ENCODE data around the gene CDH12. TPM values are rescaled to one million over a fixed set of nuclear protein-coding genes. Genes with fewer than 3 reads are reported as not detected.
"Not testable (repeated sequence)": the region's sequence is repeated elsewhere in the genome, so short reads cannot be mapped to it uniquely, and the experiment has no call there.

The CDH12 gene
- total RNA-seq, 1 donor from 2014 or later = 0.26 TPM

GRCh38 chr5:22779499-22779898 lies 73.6 kb downstream of the CDH12 start:
- no peak overlapping the region for H3K27ac Mint-ChIP-seq (ENCODE audit: unreplicated experiment)
- H3K4me3 Mint-ChIP-seq (ENCODE audit: unreplicated experiment) = no peak overlapping the region
- no peaks in the 10 kb centered on the region for H3K9me3 Mint-ChIP-seq (ENCODE audit: unreplicated experiment)
- H3K4me1 Mint-ChIP-seq (ENCODE audit: unreplicated experiment) = no peaks in the 10 kb centered on the region
- no peaks in the 10 kb centered on the region for H3K27me3 Mint-ChIP-seq (ENCODE audit: unreplicated experiment)
- DNase-seq (ENCODE audit: low spot score) = no peak
- no peaks in the 10 kb centered on the region for H3K36me3 Mint-ChIP-seq (ENCODE audit: low read depth, unreplicated experiment)
- TF ChIP-seq, protein P1, sequence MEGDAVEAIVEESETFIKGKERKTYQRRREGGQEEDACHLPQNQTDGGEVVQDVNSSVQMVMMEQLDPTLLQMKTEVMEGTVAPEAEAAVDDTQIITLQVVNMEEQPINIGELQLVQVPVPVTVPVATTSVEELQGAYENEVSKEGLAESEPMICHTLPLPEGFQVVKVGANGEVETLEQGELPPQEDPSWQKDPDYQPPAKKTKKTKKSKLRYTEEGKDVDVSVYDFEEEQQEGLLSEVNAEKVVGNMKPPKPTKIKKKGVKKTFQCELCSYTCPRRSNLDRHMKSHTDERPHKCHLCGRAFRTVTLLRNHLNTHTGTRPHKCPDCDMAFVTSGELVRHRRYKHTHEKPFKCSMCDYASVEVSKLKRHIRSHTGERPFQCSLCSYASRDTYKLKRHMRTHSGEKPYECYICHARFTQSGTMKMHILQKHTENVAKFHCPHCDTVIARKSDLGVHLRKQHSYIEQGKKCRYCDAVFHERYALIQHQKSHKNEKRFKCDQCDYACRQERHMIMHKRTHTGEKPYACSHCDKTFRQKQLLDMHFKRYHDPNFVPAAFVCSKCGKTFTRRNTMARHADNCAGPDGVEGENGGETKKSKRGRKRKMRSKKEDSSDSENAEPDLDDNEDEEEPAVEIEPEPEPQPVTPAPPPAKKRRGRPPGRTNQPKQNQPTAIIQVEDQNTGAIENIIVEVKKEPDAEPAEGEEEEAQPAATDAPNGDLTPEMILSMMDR (IDR thresholded peaks at IDR 0.05; ENCODE audit: unreplicated experiment) = no peak

GRCh38 chr5:22776285-22776684 lies 76.9 kb downstream of the CDH12 start:
- TF ChIP-seq, protein P1 (IDR thresholded peaks at IDR 0.05; ENCODE audit: unreplicated experiment) = no peak
- H3K27me3 Mint-ChIP-seq (ENCODE audit: unreplicated experiment) = no peaks in the 10 kb centered on the region
- no peaks in the 10 kb centered on the region for H3K36me3 Mint-ChIP-seq (ENCODE audit: low read depth, unreplicated experiment)
- H3K9me3 Mint-ChIP-seq (ENCODE audit: unreplicated experiment) = no peaks in the 10 kb centered on the region
- DNase-seq (ENCODE audit: low spot score) = no peak
- H3K4me1 Mint-ChIP-seq (ENCODE audit: unreplicated experiment) = no peaks in the 10 kb centered on the region
- no peak overlapping the region for H3K4me3 Mint-ChIP-seq (ENCODE audit: unreplicated experiment)
- H3K27ac Mint-ChIP-seq (ENCODE audit: unreplicated experiment) = no peak overlapping the region

DNA sequence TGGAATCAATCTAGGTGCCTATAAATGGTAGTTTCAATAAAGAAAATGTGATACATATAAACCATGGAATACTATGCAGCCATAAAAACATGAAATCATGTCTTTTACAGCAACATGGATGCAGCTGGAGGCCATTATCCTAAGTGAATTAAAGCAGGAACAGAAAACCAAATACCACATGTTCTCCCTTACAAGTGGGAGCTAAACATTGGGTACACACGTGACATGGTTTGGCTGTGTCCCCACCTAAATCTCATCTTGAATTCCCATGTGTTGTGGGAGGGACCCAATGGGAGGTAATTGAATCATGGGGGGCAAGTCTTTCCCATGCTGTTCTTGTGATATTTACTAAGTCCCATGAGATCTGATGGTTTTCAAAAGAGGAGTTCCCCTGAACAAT lies 78.9 kb downstream of the CDH12 start:
- not testable (repeated sequence) for H3K27ac Mint-ChIP-seq (ENCODE audit: unreplicated experiment); H3K27me3 Mint-ChIP-seq (ENCODE audit: unreplicated experiment); DNase-seq (ENCODE audit: low spot score); H3K9me3 Mint-ChIP-seq (ENCODE audit: unreplicated experiment); H3K4me1 Mint-ChIP-seq (ENCODE audit: unreplicated experiment); H3K36me3 Mint-ChIP-seq (ENCODE audit: low read depth, unreplicated experiment); H3K4me3 Mint-ChIP-seq (ENCODE audit: unreplicated experiment)

DNA sequence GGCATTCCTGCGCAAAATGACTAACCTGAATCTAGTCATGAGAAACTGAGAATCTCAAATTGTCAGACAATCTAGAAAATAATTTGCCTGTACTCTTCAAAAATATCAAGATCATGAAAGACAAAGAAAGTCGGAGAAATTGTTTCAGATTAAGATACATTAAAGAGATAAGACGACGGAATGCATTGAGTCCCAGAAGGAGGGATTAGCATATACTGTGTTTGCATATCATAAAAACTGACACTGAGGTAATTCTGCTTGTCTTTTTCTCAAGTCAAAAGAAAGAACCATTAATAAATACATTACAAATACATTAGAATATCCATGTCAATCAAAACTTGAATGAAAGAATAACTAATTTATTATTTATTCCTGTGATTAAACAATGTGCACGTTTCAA lies 88.4 kb downstream of the CDH12 start:
- Mint-ChIP-seq H3K4me1 (ENCODE audit: unreplicated experiment) (no peaks in the 10 kb centered on the region), H3K36me3 (ENCODE audit: low read depth, unreplicated experiment) (no peaks in the 10 kb centered on the region), H3K9me3 (ENCODE audit: unreplicated experiment) (no peaks in the 10 kb centered on the region), H3K4me3 (ENCODE audit: unreplicated experiment) (no peak overlapping the region), H3K27me3 (ENCODE audit: unreplicated experiment) (no peaks in the 10 kb centered on the region), H3K27ac (ENCODE audit: unreplicated experiment) (no peak overlapping the region)
- DNase-seq (ENCODE audit: low spot score) = no peak
- TF ChIP-seq, protein P1 (IDR thresholded peaks at IDR 0.05; ENCODE audit: unreplicated experiment) = no peak

DNA sequence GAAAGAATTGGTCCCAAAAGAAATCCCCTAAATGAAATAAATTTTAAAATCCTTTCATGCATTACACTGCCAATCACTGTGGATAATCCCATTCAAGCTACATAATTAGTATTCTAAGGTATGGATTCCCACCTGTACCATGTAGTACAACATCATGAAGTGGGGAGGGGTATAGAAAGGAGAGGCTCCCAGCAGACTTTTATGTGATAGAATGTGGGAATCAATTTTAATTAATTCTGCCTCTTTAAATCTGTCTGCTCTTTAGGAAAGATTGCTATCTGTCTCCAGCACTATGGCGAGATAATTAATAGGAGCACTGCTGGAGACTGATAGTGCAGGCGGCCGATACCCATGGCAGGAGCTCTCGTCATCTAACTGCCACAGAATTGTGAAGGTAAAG lies 95.4 kb downstream of the CDH12 start:
- H3K4me1 Mint-ChIP-seq (ENCODE audit: unreplicated experiment) = no peaks in the 10 kb centered on the region
- DNase-seq (ENCODE audit: low spot score) = no peak
- no peaks in the 10 kb centered on the region for H3K27me3 Mint-ChIP-seq (ENCODE audit: unreplicated experiment)
- H3K36me3 Mint-ChIP-seq (ENCODE audit: low read depth, unreplicated experiment) = no peaks in the 10 kb centered on the region
- TF ChIP-seq, protein P1 (IDR thresholded peaks at IDR 0.05; ENCODE audit: unreplicated experiment) = no peak
- no peak overlapping the region for H3K4me3 Mint-ChIP-seq (ENCODE audit: unreplicated experiment)
- no peaks in the 10 kb centered on the region for H3K9me3 Mint-ChIP-seq (ENCODE audit: unreplicated experiment)
- no peak overlapping the region for H3K27ac Mint-ChIP-seq (ENCODE audit: unreplicated experiment)

DNA sequence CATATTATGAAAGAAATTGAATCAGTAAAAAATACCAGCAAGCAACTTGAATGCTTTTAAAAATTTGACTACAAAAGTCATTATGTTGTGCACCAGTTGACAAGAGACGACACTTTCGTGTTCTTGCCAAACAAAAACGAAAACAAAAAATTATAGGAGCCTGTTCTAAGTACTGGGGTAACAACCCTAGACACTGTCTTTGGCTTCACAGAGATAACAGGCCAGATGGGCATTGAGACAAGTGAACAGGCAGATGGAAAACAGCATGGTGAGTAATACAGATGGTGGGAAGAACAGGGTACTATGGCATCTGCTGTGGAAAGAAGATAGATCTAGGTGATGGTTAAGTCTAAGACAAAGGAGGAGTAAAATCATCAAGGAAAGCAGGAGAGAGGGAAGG lies 99.0 kb downstream of the CDH12 start:
- no peak for DNase-seq (ENCODE audit: low spot score)
- H3K4me1 Mint-ChIP-seq (ENCODE audit: unreplicated experiment) = no peaks in the 10 kb centered on the region
- no peak overlapping the region for H3K4me3 Mint-ChIP-seq (ENCODE audit: unreplicated experiment)
- no peaks in the 10 kb centered on the region for H3K9me3 Mint-ChIP-seq (ENCODE audit: unreplicated experiment)
- TF ChIP-seq, protein P1 (IDR thresholded peaks at IDR 0.05; ENCODE audit: unreplicated experiment) = no peak
- no peaks in the 10 kb centered on the region for H3K36me3 Mint-ChIP-seq (ENCODE audit: low read depth, unreplicated experiment)
- H3K27ac Mint-ChIP-seq (ENCODE audit: unreplicated experiment) = no peak overlapping the region
- H3K27me3 Mint-ChIP-seq (ENCODE audit: unreplicated experiment) = no peaks in the 10 kb centered on the region

Measured in endothelial cell (in vitro differentiated cells).